Measurements from ENCODE around the gene GFRA3.
"Not testable (repeated sequence)": the region's sequence is repeated elsewhere in the genome, so short reads cannot be mapped to it uniquely, and the experiment has no call there.

Gene GFRA3

GRCh38 chr5:138274189-138274853, at the start of gene GFRA3:
Gene GFRA3 (minus strand): TSS chr5:138274621. CDS start chr5:138274424, 197 bp downstream.
- no peak for DNase-seq

- DNase-seq: not testable (repeated sequence)
These were observed 43.8 kb upstream of the GFRA3 start for GRCh38 chr5:138318211-138318610.

- DNase-seq: no peak
These were observed 41.9 kb upstream of the GFRA3 start for GRCh38 chr5:138316355-138316754.

GRCh38 chr5:138315751-138316278, 41.4 kb upstream of the GFRA3 start:
- DNase-seq: no peak

GRCh38 chr5:138305797-138306196, 31.4 kb upstream of the GFRA3 start:
- no peak for DNase-seq

GRCh38 chr5:138303372-138303771, 29.0 kb upstream of the GFRA3 start:
- no peak for DNase-seq

GRCh38 chr5:138289296-138289695, 14.9 kb upstream of the GFRA3 start:
- DNase-seq: no peak

- DNase-seq: no peak
These were observed 12.8 kb upstream of the GFRA3 start for GRCh38 chr5:138287246-138287645.

- DNase-seq: no peak
These were observed 8.7 kb upstream of the GFRA3 start for GRCh38 chr5:138282920-138283742.

- no peak for DNase-seq
These were observed 6.5 kb upstream of the GFRA3 start for GRCh38 chr5:138280915-138281314.

GRCh38 chr5:138276402-138277054, 2.1 kb upstream of the GFRA3 start:
- no peak for DNase-seq

- DNase-seq: no peak
These were observed 1.5 kb upstream of the GFRA3 start for GRCh38 chr5:138275895-138276294.

GRCh38 chr5:138275379-138275782, 960 bp upstream of the GFRA3 start:
- DNase-seq: no peak

GRCh38 chr5:138273834-138274188, 610 bp downstream of the GFRA3 start:
- DNase-seq: no peak

GRCh38 chr5:138272681-138273080, 1.7 kb downstream of the GFRA3 start:
- no peak for DNase-seq

- DNase-seq: no peak
These were observed 3.1 kb downstream of the GFRA3 start for GRCh38 chr5:138271281-138271680.

- DNase-seq: no peak
These were observed 10.2 kb downstream of the GFRA3 start for GRCh38 chr5:138264183-138264582.

- DNase-seq: no peak
These were observed 10.8 kb downstream of the GFRA3 start for GRCh38 chr5:138263581-138263980.

- DNase-seq: no peak
These were observed 15.6 kb downstream of the GFRA3 start for GRCh38 chr5:138258704-138259292.

- no peak for DNase-seq
These were observed 16.8 kb downstream of the GFRA3 start for GRCh38 chr5:138257583-138257982.

- no peak for DNase-seq
These were observed 21.5 kb downstream of the GFRA3 start for GRCh38 chr5:138252944-138253343.

GRCh38 chr5:138247800-138248199, 26.6 kb downstream of the GFRA3 start:
- DNase-seq: not testable (repeated sequence)

GRCh38 chr5:138246822-138247221, 27.6 kb downstream of the GFRA3 start:
- DNase-seq: no peak
